T-helper 1 cell treated with Interleukin-12 subunit alpha and Interleukin-12 subunit beta and Interleukin-4 antibody, amounts not matched to agents 30 μg/mL and 1 μg/mL, for 36 hours (primary cell): Measurements from ENCODE around the gene VAT1.
"Not testable (repeated sequence)": the region's sequence is repeated elsewhere in the genome, so short reads cannot be mapped to it uniquely, and the experiment has no call there.

ENCODE experiments used
- H3K27ac Mint-ChIP-seq: one replicate; pipeline ENCODE4 v1.8.0; 2021; ENCODE audit warnings: mild to moderate bottlenecking, mixed read lengths
- H3K27me3 Mint-ChIP-seq: one replicate; pipeline ENCODE4 v1.8.0; 2021; ENCODE audit warnings: low read depth, mixed read lengths
- H3K36me3 Mint-ChIP-seq: one replicate; pipeline ENCODE4 v1.8.0; 2021; ENCODE audit warnings: low read depth, mixed read lengths
- H3K4me1 Mint-ChIP-seq: one replicate; pipeline ENCODE4 v1.8.0; 2021; ENCODE audit warnings: low read depth, mixed read lengths
- H3K4me3 Mint-ChIP-seq: one replicate; pipeline ENCODE4 v1.8.0; 2021; ENCODE audit warnings: mild to moderate bottlenecking, moderate library complexity, mixed read lengths
- H3K9me3 Mint-ChIP-seq: one replicate; pipeline ENCODE4 v1.8.0; 2021; ENCODE audit warnings: mixed read lengths

The VAT1 gene

DNA sequence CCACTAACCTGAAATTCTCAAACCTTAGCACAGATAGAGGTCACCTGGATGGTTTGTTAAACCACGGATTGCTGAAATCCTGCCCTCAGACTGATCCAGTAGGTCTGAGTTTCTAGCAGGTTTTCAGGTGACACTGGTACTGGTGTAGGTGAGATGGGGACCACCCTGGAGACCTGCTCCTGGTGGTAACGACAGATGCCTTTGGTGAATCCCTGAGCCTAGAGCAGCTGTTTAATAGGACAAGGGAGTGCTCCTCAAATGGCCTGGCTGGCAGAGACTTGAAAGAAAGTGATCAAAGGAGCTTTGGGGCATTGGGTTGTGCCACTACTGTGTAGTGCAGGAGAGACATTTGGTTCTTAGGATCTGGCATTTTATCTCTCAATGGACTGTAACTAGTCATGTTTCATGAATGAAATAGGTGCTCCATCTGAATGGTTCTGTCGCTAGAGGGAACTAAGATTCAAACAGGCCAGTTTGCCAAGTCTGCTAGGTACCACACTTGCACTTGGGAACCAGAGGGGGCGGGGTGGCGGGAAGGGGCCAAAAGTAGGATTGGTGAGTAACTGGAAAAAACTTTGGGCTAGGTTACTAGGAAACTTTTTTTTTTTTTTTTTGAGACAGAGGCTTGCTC is 18.5 kb downstream of the VAT1 start:
- no peaks in the 10 kb centered on the region for H3K27me3 Mint-ChIP-seq
- H3K36me3 Mint-ChIP-seq, result peaks cover 35% of the 10 kb centered on the region
- H3K4me3 Mint-ChIP-seq, result no peak overlapping the region
- peak overlapping the region; percentile 31 for H3K27ac Mint-ChIP-seq
- no peaks in the 10 kb centered on the region for H3K9me3 Mint-ChIP-seq
- H3K4me1 Mint-ChIP-seq, result peaks cover 21% of the 10 kb centered on the region

DNA sequence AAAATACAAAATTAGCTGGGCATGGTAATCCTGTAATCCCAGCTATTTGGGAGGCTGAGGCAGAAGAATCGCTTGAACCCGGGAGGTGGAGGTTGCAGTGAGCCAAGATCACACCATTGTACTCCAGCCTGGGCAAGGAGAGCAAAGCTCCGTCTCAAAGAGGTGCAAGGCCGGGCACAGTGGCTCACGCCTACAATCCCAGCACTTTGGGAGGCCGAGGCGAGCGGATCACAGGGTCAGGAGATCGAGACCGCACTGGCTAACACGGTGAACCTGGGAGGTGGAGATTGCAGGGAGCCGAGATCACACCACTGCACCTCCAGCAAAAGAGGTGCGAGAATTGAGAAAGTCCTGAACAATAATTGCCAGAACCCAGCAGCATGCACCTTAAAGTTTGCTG is 21.3 kb downstream of the VAT1 start:
- H3K4me1 Mint-ChIP-seq, result peaks cover 20% of the 10 kb centered on the region
- not testable (repeated sequence) for H3K27me3 Mint-ChIP-seq, H3K9me3 Mint-ChIP-seq, H3K4me3 Mint-ChIP-seq, H3K27ac Mint-ChIP-seq
- H3K36me3 Mint-ChIP-seq, result peaks cover 33% of the 10 kb centered on the region

DNA sequence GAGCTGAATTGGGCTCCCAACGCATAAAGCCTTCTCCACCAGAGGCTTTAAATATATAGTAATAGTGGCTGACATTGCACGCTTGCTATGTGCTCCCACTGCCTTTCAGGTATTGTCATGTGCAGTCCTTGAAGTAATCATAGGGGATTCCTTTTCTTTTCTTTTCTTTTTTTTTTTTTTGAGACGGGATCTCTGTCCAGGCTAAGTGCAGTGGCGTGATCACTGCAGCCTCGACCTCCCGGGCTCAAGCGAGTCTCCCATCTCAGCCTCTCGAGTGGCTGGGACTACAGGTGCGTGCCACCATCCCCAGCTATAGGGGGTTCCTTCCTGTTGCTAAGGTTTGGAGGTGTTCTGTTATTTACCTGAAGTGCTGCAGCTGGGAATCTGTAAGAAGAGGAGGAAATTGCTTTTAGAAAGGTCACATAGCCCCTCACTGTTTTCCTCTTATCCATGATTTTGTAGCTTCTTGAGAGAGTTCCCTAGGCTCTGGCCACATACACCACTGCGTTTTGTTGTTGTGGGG is 23.1 kb downstream of the VAT1 start:
- Mint-ChIP-seq H3K4me3 (peak overlapping the region; percentile 90), H3K27ac (peak overlapping the region; percentile 92), H3K9me3 (no peaks in the 10 kb centered on the region), H3K4me1 (peaks cover 20% of the 10 kb centered on the region), H3K27me3 (no peaks in the 10 kb centered on the region), H3K36me3 (peaks cover 36% of the 10 kb centered on the region)

DNA sequence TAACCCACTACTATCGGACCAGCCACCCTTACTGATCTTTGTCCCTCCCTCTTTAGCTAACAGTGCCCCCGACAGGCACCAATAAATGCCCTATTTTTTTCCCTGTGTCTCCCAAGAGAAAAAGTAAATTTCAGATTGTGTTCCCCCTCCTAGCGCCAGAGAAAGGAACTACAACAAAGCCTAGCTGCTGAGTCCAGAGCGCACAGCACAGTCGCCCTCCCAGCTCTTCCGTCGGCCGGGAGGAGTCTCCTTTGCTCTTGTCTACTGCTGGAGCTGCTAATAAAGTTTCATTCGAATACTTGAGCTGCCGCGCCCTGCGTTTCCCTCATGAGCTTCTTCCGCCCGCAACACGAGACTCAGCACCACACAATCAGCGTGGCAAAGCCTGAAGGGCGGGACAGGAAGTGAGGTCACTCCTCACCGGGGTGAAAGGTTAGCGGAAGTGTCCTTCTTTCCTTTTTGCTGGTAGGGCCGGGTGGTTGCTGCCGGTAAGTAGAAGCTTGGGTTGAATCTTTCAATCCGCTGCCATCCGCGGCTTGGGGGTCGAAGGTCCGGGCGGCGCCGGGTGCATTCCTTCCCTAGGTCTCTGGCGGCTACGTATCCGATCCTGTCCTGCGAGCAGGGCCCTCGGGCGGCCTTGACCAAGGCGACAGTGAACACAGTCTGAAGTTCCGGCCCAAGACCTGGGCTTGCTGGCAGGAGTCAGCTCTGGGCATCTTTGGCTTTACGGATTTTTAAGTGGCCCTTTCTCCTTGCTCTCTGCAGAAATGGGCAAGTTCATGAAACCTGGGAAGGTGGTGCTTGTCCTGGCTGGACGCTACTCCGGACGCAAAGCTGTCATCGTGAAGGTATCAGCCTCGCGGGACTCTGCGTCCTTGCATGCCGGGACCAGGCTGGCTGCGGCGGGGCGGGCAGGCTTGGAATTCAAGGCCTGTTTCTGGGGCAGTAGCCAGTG is 23.9 kb downstream of the VAT1 start, which contains the start of gene RPL27:
Gene RPL27 (plus strand): TSS at position 436 of the 955 bp plus-strand sequence. CDS start 332 bp downstream, at position 768.
- H3K4me1 Mint-ChIP-seq, result peaks cover 20% of the 10 kb centered on the region
- no peaks in the 10 kb centered on the region for H3K27me3 Mint-ChIP-seq
- peak within 1 kb of the TSS; percentile 92 for H3K27ac Mint-ChIP-seq
- H3K9me3 Mint-ChIP-seq, result no peaks in the 10 kb centered on the region
- peak within 1 kb of the TSS; percentile 90 for H3K4me3 Mint-ChIP-seq
- H3K36me3 Mint-ChIP-seq, result peaks cover 31% of the 10 kb centered on the region

DNA sequence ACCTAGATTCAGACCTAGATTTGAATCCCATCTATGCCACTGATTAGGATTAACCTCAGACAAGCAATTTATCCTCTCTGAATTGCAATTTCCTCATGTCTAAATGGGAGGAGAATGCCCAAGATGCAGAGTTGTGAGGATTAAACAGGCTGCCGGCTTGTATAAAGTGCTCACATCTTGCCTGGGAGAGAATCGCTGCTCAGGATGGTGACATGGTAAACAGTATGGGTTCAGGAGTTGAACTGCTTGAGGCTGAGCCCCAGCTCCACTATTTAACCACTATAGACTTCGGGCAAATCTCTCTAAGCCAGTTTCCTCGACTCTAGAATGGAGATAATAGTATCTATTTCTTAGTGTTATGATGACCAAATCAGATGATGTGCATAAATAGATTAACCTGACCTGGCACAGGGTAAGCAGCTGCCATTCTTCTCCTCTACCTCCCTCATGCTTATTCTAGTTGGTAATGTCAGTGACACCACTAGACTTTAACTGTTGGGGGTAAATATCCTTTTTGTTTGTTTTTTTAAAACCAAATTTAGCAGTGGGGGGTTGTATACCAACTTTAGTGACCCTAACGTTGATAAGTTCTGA is 24.7 kb downstream of the VAT1 start:
- H3K4me3 Mint-ChIP-seq, result peak overlapping the region; percentile 90
- H3K9me3 Mint-ChIP-seq, result no peaks in the 10 kb centered on the region
- peaks cover 20% of the 10 kb centered on the region for H3K4me1 Mint-ChIP-seq
- H3K27ac Mint-ChIP-seq, result peak overlapping the region; percentile 92
- no peaks in the 10 kb centered on the region for H3K27me3 Mint-ChIP-seq
- peaks cover 27% of the 10 kb centered on the region for H3K36me3 Mint-ChIP-seq

DNA sequence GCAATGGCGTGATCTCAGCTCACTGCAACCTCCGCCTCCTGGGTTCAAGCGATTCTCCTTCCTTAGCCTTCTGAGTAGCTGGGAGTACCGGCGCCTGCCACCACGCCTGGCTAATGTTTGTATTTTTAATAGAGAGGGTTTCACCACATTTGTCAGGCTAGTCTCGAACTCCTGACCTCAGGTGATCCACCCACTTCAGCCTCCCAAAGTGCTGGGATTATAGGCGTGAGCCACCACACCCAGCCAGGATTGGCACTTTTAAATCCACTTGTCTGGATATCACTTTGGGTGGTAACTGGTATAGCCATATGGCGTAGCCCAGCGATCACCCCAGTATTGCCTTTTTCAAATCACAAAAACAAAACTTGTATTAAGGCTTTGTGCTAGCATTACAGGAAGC is 28.3 kb downstream of the VAT1 start:
- H3K27ac Mint-ChIP-seq, H3K4me1 Mint-ChIP-seq, H3K9me3 Mint-ChIP-seq, H3K27me3 Mint-ChIP-seq, H3K4me3 Mint-ChIP-seq: not testable (repeated sequence)
- peaks cover 29% of the 10 kb centered on the region for H3K36me3 Mint-ChIP-seq

DNA sequence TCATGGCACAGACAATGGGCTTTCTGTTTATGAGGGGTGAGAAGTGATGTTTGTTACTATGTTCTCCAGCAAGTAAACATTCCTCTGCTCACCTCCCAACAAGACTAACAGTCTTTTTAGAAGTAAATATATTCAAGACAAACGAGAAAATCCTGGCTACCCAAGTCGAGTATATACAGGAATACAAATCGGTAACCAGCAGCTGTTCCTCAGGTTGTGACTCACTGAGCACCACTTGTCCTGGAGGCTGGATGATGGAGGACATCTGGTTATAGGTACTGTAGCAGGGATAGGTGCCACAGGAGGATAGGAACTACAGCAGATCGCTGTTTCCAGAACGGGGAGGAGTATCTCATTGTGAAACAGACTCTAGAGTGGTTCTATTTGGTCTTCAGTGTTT is 29.3 kb downstream of the VAT1 start:
- Mint-ChIP-seq H3K27ac (no peak overlapping the region), H3K4me3 (no peak overlapping the region), H3K9me3 (no peaks in the 10 kb centered on the region), H3K36me3 (peaks cover 33% of the 10 kb centered on the region), H3K27me3 (no peaks in the 10 kb centered on the region), H3K4me1 (peaks cover 4% of the 10 kb centered on the region)

DNA sequence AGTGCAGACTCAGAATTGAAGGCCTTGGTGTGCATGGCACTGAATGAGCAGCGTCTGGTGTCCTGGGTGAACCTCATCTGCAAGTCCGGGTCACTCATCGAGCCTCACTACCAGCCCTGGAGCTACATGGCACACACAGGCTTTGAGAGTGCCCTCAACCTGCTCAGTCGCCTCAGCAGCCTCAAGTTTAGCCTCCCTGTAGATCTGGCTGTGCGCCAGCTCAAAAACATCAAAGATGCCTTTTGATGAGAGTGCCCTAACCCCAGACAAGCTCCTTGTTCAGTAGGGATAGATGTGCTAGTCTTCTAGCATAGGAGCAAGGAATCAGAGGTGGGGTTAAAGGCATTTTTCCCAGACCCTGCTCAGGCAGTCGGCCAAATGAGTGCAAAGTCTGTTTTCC is 30.7 kb downstream of the VAT1 start:
- Mint-ChIP-seq H3K4me3 (no peak overlapping the region), H3K27me3 (no peaks in the 10 kb centered on the region), H3K27ac (no peak overlapping the region), H3K9me3 (no peaks in the 10 kb centered on the region), H3K36me3 (peaks cover 34% of the 10 kb centered on the region), H3K4me1 (no peaks in the 10 kb centered on the region)

DNA sequence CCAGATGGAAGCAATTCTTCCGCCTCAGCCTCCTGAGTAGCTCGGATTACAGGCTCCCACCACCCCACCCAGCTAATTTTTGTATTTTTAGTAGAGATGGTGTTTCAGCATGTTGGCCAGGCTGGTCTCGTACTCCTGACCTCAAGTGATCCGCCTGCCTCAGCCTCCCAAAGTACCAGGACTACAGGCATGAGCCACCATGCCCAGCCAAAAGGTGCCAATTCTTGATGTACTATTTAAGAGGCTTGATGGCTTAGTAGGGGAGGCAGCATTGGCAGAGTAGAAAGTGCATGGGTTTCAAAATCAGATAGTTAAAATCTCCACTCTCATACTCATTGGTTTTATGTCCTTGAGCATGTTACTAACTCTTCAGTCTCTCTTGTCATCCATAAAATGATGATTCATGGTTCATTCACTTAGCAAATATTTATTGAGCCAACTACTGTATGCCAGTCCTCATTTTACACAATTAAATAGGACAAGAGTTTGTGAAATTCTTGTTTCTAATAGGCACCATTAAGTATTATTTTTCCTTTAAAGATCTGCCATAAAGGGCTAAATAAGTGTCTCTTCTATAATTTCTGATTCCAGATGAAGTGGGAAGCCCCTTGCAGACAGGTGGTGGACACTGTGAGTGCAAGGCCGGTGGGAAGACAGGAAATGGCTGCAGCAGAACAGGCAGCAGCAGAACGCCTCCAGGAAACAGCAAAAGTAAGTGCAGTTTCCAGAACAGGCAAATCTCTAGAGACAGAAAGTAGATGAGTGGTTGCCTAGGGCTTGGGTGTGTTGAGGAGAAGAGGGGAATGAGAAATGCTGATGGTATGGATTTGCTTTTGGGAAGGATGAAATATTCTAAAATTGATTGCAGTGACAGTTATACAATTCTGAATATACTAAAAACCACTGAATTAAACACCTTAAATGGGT is 32.2 kb downstream of the VAT1 start:
- H3K27me3 Mint-ChIP-seq, result no peaks in the 10 kb centered on the region
- no peak overlapping the region for H3K4me3 Mint-ChIP-seq
- H3K4me1 Mint-ChIP-seq, result peaks cover 7% of the 10 kb centered on the region
- no peaks in the 10 kb centered on the region for H3K9me3 Mint-ChIP-seq
- peaks cover 39% of the 10 kb centered on the region for H3K36me3 Mint-ChIP-seq
- H3K27ac Mint-ChIP-seq, result no peak overlapping the region

DNA sequence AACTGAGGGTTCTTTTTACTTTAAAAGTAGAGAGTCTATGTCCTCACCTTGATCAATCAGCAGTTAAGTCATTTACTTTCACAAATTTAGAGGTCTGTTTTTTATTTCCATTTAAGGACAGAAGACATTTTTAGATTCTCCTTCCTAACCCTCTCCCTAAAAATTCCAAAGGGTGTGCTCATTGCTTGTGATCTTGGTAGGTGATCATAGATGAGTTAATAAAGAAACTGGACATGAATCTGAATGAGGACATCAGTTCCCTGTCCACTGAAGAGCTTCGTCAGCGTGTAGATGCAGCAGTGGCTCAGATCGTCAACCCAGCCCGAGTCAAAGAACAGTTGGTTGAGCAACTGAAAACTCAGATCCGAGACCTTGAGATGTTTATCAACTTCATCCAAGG is 33.0 kb downstream of the VAT1 start:
- Mint-ChIP-seq H3K4me1 (peaks cover 7% of the 10 kb centered on the region), H3K27me3 (no peaks in the 10 kb centered on the region), H3K36me3 (peaks cover 38% of the 10 kb centered on the region), H3K27ac (no peak overlapping the region), H3K9me3 (no peaks in the 10 kb centered on the region), H3K4me3 (no peak overlapping the region)

DNA sequence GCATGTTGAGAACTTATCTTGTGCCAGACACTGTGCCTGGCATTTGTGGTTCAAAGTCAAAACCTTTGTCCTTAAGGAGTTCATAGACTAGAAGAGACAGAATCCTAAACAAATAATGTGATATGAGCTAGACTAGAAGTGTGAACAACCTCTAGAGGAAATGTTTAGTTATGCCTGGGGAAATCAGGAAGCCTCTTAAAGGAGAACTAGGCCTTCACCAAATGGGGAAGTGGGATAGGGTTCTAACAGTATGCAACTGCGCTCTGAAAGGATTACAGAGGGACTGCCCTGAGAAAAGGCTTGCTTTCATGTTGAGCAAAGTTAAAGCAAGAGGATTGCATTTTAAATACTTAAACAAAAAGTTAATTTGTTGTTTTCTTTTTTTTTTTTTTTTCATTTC is 37.0 kb downstream of the VAT1 start:
- Mint-ChIP-seq H3K4me3 (no peak overlapping the region), H3K27ac (no peak overlapping the region), H3K36me3 (peaks cover 34% of the 10 kb centered on the region), H3K27me3 (no peaks in the 10 kb centered on the region), H3K4me1 (peaks cover 18% of the 10 kb centered on the region), H3K9me3 (no peaks in the 10 kb centered on the region)

DNA sequence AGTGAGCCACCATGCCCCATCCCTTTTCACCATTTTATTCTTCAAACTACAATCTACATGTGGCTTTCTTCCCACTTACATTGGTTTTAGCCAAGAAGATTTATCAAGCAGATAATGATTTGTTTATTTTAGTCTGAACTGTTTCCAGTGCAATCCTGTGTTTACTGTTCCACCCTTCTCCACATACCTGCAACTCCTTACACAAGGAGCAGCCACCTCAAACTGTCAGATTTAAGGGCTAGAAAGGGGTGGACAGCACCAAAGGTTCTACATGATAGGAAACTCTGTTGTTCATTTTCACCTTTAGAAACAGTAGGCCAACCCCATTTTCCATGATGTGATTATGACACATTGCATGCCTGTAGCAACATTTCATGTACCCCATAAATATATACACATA is 39.9 kb downstream of the VAT1 start:
- Mint-ChIP-seq H3K9me3 (no peaks in the 10 kb centered on the region), H3K4me1 (peaks cover 25% of the 10 kb centered on the region), H3K4me3 (peak overlapping the region; percentile 94), H3K27me3 (no peaks in the 10 kb centered on the region), H3K27ac (peak overlapping the region; percentile 43), H3K36me3 (peaks cover 17% of the 10 kb centered on the region)

DNA sequence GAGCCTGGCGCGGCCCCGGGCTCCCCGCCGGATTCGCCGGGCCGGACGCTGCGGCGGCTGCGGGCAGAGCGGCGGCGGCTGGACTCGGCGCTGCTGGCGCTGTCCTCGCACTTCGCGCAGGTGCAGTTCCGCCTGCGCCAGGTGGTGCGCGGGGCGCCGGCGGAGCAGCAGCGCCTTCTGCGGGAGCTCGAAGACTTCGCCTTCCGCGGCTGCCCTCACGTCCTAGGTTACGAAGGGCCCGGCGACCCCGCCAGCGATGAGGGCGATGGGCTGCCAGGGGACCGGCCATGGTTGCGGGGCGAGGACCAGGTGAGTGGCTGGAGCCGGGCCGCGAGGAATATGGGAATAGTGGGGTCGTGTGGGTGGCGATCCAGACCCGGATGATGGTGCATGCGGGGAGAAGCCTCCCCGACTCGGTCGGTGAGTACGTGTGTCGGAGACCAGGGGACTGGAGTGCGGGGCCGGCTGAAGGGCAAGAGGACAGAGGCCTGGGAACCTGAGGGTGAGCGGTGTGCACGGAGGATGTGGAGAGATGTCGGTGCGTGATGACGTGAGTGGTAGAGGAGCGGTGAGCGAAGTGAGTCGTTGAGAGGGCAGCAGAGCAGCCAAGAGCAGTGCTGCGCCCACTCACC is 41.3 kb downstream of the VAT1 start:
- Mint-ChIP-seq H3K27ac (peak overlapping the region; percentile 88), H3K4me1 (peaks cover 25% of the 10 kb centered on the region), H3K9me3 (no peaks in the 10 kb centered on the region), H3K27me3 (no peaks in the 10 kb centered on the region), H3K4me3 (peak overlapping the region; percentile 94), H3K36me3 (peaks cover 16% of the 10 kb centered on the region)
